Prostate gland (tissue), 2 donors: ENCODE results near the gene ING3.

ENCODE experiments used
- POLR2A ChIP-seq: fragments of 450-650 bp; IDR thresholded peaks from one replicate; pipeline ENCODE4 v1.6.1; 2016; ENCODE audit warnings: antibody characterized with exemption, mild to moderate bottlenecking
- TF ChIP-seq, protein P1 (sequence below), 4 experiments: fragments of 200-600 bp in 2 of 4; fragments of 450-650 bp in 2 of 4; sonication (generic) in 2 of 4; IDR thresholded peaks; 1 replicate in 3 of 4; 2 replicates in 1 of 4; pipeline ENCODE4 v1.5.1; 2016 to 2019; ENCODE audit warnings: antibody characterized with exemption in 4 of 4, mild to moderate bottlenecking in 2 of 4, moderate library complexity in 2 of 4

GRCh38 chr7:121026159-121026558 is 75.6 kb downstream of the ING3 start:
- TF ChIP-seq, protein P1, sequence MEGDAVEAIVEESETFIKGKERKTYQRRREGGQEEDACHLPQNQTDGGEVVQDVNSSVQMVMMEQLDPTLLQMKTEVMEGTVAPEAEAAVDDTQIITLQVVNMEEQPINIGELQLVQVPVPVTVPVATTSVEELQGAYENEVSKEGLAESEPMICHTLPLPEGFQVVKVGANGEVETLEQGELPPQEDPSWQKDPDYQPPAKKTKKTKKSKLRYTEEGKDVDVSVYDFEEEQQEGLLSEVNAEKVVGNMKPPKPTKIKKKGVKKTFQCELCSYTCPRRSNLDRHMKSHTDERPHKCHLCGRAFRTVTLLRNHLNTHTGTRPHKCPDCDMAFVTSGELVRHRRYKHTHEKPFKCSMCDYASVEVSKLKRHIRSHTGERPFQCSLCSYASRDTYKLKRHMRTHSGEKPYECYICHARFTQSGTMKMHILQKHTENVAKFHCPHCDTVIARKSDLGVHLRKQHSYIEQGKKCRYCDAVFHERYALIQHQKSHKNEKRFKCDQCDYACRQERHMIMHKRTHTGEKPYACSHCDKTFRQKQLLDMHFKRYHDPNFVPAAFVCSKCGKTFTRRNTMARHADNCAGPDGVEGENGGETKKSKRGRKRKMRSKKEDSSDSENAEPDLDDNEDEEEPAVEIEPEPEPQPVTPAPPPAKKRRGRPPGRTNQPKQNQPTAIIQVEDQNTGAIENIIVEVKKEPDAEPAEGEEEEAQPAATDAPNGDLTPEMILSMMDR (IDR thresholded peaks at IDR 0.05), result no peak
- no peak for TF ChIP-seq POLR2A
